GM19025 (cell line): ENCODE measurements around the gene PDE2A.

Experiments
- ATAC-seq: cut with Tn5 transposase; IDR thresholded peaks from one replicate; pipeline ENCODE4 v1.9.1; 2021; ENCODE audit warnings: mild to moderate bottlenecking, low read depth, moderate library complexity; ENCODE audit not compliant: unreplicated experiment

PDE2A gene

GRCh38 chr11:72673943-72674828 is at the start of gene PDE2A:
Gene PDE2A (minus strand): TSS chr11:72674422. CDS start chr11:72674207, 215 bp downstream.
- no peak for ATAC-seq

- ATAC-seq: no peak
These were observed 49.3 kb upstream of the PDE2A start for GRCh38 chr11:72723508-72723907.

GRCh38 chr11:72722050-72722748 is 48.0 kb upstream of the PDE2A start:
- ATAC-seq: peak; percentile 79

GRCh38 chr11:72721689-72722049 is 47.4 kb upstream of the PDE2A start:
- ATAC-seq: no peak

- ATAC-seq: no peak
These were observed 47.1 kb upstream of the PDE2A start for GRCh38 chr11:72721276-72721675.

GRCh38 chr11:72720784-72721183 is 46.6 kb upstream of the PDE2A start:
- no peak for ATAC-seq

- no peak for ATAC-seq
These were observed 45.8 kb upstream of the PDE2A start for GRCh38 chr11:72720047-72720446.

- ATAC-seq: no peak
These were observed 45.3 kb upstream of the PDE2A start for GRCh38 chr11:72719551-72719950.

- no peak for ATAC-seq
These were observed 44.9 kb upstream of the PDE2A start for GRCh38 chr11:72719144-72719543.

- ATAC-seq: no peak
These were observed 43.9 kb upstream of the PDE2A start for GRCh38 chr11:72718101-72718501.

- no peak for ATAC-seq
These were observed 42.7 kb upstream of the PDE2A start for GRCh38 chr11:72716788-72717435.

GRCh38 chr11:72716290-72716689 is 42.1 kb upstream of the PDE2A start:
- ATAC-seq: no peak

- ATAC-seq: no peak
These were observed 38.6 kb upstream of the PDE2A start for GRCh38 chr11:72712841-72713240.

- ATAC-seq: no peak
These were observed 38.0 kb upstream of the PDE2A start for GRCh38 chr11:72712168-72712751.

- no peak for ATAC-seq
These were observed 36.9 kb upstream of the PDE2A start for GRCh38 chr11:72711141-72711540.

- no peak for ATAC-seq
These were observed 36.1 kb upstream of the PDE2A start for GRCh38 chr11:72710278-72710677.

GRCh38 chr11:72709478-72710238 is 35.4 kb upstream of the PDE2A start:
- ATAC-seq: no peak

- no peak for ATAC-seq
These were observed 32.8 kb upstream of the PDE2A start for GRCh38 chr11:72707032-72707431.

- no peak for ATAC-seq
These were observed 32.4 kb upstream of the PDE2A start for GRCh38 chr11:72706579-72706978.
